HG03342 (cell line): ENCODE measurements around the gene MEIS2.

ENCODE experiments used
- ATAC-seq: cut with Tn5 transposase; IDR thresholded peaks from one replicate; pipeline ENCODE4 v1.9.1; 2021; ENCODE audit warnings: mild to moderate bottlenecking, moderate library complexity; ENCODE audit not compliant: unreplicated experiment

Gene MEIS2

DNA sequence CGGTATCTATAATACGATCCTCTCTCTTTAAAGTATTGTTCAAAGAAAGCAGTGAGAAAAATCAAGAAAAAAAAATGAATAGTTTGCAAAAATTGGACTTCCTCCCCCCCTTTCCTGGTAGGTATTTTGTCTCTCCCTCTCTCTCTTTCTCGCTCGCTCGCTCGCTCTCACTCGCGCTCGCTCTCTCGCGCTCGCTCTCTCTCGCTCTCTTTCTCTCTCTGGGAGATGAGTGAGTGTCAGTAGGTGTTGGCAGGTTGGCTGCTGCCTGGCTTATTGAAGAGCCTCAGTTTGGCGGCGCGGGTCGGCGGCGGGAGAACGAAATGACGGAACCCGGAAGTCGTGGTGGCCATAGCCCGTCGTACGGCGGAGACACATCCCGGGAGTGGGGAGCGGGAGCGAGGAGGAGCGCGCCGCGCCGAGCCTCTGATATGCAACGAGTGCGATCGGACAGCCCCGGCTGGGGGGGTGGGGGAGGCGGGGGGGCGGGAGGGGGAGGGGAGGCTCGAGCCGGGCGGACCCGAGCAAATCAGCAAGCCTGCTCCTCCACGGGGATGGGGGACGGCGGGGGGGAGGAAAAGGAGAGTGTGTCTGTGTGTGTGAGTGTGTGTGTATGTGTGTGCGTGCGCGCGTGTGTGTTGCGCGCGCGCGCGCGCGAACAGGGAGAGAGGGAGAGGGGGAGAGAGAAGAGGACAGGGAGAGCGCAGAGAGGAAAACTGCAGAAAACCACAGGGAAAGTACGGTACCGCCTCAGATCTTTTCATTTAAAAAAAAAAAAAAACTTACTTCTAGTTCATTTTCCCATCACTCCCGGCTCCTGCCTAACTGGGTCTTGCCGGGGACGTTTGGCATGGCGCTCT is at the start of gene MEIS2:
Gene MEIS2 (minus strand): TSS at position 441 of the 857 bp plus-strand sequence. CDS start 1,083 bp downstream, outside the sequence.
- peak; percentile 49 for ATAC-seq

DNA sequence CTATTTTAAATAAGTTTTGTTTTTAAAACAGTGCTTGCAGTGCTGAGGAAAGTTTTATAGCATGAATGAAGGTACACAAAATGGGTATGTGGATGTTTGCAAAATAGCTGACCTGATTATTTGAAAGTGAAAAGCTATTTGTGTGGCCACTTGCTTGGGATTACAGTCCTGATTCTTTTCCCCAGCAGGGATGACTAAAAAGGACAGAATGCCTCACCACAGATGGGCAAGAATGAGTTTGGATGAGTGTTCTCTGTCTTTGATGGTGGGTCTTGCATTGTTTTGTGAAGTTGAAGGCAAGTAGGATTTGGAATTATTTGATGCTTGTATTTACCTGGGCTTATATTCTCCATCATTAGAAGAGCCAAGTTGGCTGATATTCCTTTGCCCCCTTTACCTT is 48.8 kb upstream of the MEIS2 start:
- no peak for ATAC-seq

DNA sequence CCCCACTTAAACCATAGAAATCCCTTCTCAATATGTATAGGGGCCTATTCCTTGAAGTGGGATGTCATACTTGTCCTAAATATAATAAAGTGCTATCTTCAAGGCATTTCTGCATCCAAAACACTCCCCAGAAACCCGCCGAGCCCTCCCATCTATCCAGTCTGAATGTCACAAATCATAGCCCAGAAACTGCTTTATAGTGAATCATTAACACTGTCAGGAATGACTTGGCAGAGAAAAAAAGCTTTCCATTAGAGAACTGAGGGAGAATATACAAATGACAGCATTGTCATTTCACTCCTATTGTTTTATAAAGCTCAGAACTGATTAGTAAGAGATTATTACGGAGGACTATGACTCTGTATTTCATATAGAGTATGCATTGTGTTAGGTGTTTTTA is 48.4 kb upstream of the MEIS2 start:
- ATAC-seq, result no peak

DNA sequence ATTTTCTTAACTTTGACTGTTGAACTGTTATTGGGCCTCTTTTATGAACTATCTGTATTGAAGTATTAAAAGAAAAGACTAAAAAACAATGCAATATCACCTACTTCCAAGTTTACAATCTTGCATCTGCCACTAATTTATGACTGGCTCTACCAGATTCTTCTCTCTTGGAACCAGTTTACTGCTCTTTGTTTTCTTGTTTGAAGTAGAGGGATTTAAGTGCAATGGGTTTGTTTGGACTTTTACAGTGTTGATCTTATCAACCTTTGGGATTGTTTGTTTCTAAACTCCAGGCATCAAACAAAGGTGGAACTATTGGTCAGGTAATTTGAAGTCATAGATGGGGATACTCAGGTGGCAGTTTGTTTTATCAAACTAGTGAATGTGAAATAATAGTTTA is 43.0 kb upstream of the MEIS2 start:
- no peak for ATAC-seq

DNA sequence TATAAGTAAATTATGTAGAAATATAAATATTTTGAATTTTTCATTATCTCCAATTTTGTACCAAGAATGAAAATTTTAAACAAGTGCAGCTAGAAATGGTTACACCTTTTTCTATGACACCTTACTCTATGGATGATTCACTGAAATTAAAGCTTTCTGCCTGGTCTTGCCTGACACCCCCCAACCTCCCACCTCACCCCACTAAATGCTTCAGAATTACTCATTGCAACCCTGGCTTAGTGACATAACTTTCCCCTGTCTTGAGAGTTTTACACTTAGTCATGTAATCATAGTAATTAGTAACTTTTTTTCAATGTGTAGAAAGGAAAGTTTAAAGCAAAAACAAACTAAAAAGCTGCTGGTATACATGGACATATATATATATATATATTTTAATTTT is 42.0 kb upstream of the MEIS2 start:
- no peak for ATAC-seq

DNA sequence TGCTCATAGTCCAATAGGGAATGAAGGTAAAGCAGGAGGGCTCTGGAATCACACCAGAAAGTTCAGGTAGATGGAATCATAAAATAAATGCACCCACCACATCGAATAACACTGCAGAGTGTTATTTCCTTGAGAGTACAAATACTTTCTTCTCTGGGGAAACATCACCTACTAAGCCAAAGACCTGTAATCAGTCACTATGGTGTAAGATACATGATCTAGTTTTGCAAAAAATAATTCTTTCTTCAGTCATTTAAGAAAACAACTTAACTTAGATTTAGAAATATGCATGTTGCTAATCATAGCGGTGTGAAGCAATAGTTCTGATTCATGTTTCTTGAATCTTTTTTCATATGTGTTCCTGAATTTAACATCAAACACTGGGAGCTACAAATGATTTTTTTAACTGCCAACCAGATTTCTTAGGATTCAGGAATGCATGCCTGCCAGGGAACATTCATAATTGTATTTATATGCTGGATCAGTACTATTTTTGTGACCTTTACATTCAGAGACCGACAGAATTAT is 40.2 kb upstream of the MEIS2 start:
- no peak for ATAC-seq

DNA sequence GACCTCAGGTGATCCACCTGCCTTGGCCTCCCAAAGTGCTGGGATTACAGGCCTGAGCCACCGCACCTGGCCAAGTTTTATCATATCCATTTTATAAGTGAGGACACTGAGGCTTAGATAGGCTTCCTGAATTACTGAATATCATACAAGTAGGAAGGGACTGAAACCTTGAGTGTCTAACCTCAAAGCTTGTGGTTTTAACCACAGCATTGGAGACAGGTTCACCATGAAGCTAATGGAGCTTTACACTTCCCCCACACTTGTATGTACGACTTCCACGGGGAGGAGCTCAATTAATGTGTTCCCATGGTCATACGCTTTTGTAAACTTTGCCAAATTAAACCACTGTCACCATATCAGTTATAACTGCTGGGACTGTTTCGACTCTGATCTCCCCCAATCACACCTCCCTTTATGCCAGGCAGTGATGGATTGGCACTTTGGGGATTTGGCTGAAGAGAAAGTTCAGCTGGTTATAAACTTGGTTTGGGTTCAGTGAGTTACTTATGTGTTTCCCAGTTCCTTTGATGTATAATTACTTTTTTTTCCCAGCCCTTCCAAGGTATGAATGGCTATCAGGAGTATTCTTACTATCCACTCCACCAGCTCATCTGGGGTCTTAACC is 38.4 kb upstream of the MEIS2 start:
- no peak for ATAC-seq

DNA sequence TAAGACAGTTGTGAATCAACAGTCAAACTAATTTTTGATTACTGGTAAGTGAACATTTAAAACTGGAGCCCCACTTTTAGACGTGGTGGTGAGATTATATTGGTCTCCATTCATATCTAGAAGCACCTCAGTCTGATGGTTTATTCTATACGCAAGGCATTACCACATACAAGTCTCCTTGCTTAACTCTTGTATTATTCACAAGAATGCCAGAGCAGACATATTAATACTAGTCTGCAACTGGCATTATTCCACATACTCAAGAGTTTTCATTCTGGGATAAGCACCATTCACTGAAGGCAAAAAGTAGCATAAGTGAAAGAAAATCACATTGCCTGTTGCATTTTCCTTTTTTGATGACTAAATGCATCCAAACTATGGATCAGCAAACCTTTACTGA is 36.9 kb upstream of the MEIS2 start:
- ATAC-seq, result no peak

DNA sequence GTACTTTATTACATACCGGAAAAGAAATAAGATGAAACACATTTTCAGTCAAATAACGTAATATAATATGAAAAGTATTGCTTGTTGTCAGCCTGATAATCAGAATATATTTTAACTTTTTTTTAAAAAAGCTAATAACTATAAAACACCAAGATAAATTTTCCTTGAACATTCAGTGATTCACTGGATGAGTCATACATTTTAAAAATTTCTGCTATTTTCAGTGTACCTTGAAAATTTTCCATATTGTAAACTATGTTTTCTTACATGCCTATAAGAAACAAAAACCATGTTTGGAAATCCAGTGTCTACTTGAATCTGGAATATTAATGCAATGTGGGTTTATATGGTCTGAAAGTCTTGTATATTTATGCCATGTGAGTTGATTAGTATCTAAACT is 36.3 kb upstream of the MEIS2 start:
- ATAC-seq, result no peak

DNA sequence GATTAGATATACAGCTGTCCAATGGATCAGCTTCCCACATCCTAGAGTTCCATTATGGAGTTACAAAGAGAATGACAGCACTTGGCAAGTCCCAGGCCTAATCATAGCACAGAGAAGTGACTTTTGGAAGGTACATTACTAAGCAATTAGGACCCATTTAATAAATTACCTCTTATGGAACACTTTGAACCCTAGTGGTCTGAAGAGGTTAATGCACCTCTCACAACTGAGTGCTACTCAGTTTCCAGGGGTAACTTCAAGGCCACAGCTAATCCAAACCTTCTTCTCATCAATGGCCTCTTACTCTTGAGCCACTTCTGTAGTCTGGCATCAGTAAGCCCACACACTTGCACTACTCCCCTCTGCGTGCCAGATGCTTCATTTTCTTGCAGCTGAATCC is 34.9 kb upstream of the MEIS2 start:
- peak; percentile 86 for ATAC-seq

DNA sequence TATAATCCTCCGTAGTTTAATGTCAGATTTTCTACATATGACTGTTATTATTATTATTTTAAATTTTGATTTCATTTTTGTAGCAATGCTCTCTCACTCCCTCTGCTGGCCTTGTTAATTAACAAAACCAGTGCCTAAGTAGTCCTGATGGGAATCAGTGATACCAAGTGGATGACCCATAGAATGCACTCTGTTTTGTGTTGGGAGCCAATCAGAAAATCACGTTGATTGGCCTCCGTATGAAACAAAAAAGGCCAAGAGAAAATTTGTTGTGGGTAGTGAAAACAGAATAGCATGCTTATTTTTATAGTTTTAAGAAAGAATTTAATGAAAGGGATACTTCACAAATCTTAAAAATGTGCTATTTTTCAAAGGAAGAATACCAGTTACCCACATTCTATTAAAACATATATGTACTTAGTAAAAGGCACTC is 34.4 kb upstream of the MEIS2 start:
- ATAC-seq, result peak; percentile 60

DNA sequence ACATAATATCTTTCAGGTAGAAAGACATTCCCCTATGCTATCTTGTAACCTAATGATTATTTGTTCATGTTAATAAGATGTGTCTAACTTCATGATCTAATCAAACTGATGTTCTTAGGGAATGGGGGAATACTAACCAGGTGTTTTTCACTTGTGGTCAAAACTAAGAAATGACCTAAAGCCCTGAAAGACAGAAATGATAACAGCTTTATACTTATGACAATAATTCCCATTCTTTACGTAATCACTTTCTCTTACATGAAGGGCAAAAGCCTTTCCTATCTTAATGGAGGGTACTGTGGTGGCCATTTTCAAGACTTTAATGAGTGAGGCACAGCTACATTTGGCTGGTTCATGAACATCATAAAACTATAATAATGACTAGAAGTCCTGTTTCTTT is 33.9 kb upstream of the MEIS2 start:
- ATAC-seq, result no peak

DNA sequence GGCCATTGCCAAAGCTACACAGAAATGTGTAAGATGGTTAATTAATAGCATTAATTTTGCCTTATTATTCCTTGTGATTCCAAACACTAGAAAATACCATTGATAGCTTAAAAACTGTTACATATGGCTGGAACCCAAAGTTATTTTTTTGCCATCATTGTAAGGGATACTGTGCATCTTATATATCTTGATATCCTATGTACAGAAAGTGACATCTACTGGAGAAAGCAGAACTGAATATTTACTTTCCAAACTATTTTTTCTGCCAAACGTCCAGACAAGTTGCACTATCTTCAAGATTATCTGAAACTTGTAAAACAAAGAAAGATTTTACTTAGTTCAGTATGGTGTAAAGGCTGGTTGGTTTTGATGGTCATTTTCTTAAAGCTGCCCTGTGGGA is 33.3 kb upstream of the MEIS2 start:
- ATAC-seq, result no peak

DNA sequence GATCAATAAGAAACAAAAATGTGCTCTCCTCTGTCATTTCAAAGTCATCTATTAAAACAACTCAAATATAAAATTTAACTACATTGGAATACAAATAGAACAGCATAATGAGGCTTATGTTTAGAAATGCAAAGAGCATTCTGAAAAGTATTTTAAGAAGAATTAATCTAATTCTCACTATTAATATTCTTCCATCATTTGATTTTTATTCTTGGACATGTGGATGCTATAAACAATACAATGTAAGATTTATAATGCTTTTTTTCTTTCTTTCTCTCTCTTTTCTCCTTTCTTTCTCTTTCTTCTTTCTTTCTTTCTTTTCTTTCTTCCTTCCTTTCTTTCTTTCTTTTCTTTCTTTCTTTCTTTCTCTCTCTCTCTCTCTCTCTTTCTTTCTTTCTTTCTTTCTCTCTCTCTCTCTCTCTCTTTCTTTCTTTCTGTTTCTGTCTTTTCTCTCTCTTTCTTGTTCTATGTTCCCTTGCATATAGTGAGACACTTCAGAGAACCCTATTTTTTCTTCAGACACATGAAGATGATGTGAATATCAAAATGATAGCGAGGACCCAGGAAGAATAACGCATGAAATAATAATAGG is 32.6 kb upstream of the MEIS2 start:
- ATAC-seq, result no peak

DNA sequence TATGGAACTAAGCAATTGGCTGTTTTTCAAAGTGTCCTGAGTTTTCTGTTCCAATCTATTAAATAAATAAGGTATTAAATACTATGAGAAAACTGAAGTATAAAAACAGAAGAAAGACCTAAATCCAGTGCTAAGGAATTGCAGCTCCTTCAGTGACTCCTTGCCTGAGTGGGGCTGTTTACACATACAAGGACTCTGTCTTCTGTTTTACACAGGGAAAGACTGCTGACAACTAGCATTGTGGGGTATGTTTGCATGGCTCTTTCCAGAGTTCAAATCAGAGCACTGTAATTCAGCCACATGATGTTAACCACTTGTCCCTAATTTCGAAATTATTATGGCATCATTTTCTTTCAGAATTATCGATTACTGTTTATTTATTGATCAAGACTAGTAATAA is 31.3 kb upstream of the MEIS2 start:
- no peak for ATAC-seq

DNA sequence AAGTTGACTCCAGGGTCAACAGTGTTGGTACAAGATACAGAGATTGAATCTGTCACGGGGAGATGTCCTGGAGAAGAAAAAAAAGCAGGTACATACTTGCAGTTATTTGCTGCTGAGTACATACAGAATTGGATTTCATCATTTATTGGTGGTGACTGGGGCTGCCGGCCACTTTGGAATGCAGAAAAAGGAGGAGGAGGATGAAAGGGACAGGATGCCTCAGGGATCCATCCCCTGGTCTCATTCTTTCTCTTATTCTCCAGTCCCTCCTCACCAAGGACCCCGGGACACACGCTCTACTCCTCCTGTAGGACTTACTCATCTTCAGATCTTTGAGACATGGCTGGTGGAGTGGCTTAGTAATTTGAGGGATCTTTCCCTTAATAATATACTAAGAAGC is 30.0 kb upstream of the MEIS2 start:
- ATAC-seq, result no peak

DNA sequence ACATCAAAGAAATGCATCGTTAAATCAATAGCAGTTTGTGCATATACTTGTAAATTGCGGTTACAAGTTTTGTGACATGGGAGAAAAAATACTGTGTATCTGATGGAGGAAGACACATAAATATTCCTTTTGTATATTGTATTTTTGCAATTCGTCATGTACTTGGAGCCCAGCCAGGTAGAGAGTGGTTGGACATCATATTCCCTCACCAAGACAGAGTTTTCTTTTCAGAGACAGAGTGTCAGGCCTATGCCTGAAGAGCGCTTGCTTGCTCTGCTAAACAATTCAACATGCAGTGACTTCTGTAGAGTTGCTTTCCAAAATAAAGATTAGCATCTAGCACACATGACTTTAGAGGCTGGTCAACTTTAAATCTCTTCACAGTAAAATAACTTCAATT is 24.8 kb upstream of the MEIS2 start:
- no peak for ATAC-seq

DNA sequence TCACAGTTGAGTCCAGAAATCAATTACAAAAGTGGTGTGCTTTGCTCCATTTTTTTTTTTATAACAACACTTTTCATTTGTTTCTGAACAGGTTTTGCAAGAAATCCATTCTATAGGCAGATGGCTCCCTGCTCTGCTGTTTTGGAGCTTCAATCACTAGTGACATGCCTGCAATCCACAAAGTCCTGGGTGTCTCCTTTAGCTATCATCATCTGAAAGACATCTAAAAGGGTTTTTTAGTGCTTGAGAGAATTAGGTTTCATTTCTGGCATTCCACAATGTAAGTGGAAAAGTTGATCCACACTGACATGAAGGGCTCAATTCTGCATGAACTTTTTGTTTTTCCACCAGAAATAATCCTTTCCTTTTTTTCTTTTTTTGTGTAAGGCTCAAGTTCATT is 24.0 kb upstream of the MEIS2 start:
- no peak for ATAC-seq

DNA sequence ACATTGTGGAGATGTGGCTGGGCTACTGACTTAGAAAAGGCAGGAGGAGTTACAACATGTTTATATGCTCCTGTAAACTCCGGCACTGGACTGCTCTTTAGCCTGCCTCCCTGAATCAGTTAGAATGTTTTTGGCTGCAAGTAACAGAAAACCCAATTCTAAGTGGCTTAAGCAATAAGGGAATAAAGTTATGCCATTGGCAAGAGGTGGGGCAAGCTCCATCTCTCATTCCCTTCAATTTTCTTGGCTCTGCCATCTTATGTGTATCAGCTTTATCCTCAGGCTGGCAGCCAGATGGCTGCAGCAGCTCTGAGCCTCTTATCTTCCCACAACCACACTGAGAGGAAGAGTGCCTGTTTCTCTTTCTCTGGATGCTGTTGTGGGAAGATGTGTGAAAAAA is 22.4 kb upstream of the MEIS2 start:
- ATAC-seq, result no peak

DNA sequence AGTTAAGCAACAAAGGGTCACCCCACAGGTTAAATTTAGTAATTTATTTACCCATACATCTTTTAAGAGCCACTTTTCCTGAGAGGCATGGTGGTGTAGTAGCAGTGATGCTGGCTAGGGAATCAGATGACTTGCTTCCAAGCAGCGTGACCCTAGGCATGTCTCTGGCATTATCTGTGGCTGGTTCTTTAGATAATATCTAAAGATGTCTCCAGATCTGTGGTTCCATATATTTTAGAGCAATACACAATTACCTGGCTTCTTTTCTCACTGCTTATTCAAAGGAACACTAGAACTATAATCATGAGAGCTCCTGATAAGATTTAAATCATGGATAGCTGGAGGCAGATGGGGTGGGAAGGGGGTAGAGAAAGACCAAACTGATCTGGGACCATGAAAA is 21.1 kb upstream of the MEIS2 start:
- ATAC-seq, result no peak

DNA sequence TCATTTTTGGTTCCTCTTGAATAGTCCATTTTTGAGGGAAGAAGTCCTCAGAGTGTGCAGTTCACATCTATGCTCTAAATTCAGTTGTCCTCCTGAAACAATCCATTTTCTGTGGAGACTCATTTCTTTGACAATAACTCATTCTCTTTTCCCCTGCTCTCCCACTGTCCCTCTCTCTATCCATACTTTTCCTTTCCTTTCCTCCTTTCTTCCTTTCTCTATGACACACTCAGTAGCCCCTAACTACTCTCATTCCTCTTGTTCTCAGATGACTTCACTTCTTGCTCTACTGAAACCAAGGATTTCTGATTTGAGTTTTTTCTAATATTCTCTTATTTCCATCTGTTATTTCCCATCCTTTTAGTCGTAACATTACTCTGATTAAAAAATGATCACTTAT is 16.7 kb upstream of the MEIS2 start:
- ATAC-seq, result no peak

DNA sequence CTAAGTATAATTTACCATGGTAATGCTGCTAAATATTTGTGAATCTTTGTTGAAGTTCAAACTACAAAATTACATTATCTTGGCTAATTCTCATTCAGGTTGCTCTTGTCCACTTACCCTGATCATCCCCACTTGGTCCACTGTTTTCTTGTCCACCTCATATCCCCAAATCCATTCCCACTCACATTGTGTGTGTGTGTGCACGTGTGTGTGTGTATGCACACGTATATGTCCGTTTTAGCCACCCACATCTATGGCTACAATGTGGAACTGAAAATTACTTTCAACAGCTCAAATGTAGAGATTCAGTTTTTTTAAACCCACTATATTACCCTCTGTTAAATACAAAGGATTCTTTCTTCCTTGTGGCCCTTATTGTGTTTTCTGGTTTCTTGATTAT is 15.2 kb upstream of the MEIS2 start:
- no peak for ATAC-seq
